Kasumi-1 (cell line): ENCODE data around the gene CASKIN2.

Source experiments
- DNase-seq, 2 experiments: peaks; one replicate each; lab custom pipeline; 2025; lab: John Stamatoyannopoulos, UW

Gene CASKIN2

DNA sequence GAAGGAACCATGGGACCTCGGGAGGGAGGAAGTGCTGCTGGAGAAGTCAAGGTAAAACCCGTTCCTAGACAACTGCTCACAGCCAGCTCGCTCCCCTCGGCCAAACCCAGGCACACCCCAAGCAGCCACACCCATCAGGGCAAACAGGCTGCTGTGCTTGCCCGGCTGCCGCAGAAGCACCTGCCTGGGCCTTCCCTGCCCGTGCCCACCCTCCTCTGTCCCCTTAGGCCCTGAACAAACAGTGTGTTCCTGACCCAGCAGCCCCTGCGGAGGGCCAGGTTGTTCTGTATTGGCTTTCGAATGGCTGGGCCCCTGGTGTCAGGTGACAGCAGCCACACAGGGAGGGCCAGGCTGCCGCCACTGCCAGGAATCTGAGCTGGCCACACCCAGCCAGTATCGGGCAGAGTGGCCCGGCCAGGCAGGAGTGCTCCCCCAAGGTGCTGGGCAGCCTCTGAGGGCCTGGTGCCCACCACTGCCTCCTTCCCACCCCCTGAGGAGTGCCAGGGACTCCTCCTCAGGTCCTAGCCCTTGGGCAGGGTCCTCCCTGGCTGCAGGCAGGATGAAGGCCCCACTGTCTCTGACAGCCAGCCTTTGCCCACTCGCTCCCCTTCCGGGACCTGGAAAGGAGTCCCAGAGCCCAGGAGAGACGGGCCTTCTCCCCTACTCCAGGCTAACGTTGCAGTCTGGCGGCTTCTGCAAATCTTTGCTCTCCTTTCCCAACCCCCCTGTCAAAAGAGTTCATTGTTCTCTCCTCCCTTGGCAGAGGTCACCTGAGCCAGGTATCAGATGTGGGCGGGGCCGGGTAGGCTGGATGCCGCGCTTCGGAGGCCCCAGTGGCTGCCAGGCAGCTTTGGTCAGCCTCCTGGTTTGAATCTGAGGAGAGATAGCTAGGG is 34.2 kb upstream of the CASKIN2 start:
- no peak for DNase-seq

- no peak for DNase-seq
Measured at GRCh38 chr17:75548813-75549212, 33.5 kb upstream of the CASKIN2 start.

GRCh38 chr17:75547091-75547490 is 31.8 kb upstream of the CASKIN2 start:
- DNase-seq = no peak

GRCh38 chr17:75546181-75546580 is 30.8 kb upstream of the CASKIN2 start:
- DNase-seq = no peak

- DNase-seq = peak in 1 of 2 experiments; percentile 58
Measured at GRCh38 chr17:75544250-75544649, 28.9 kb upstream of the CASKIN2 start.

- DNase-seq = no peak
Measured at GRCh38 chr17:75542728-75543336, 27.5 kb upstream of the CASKIN2 start.

DNA sequence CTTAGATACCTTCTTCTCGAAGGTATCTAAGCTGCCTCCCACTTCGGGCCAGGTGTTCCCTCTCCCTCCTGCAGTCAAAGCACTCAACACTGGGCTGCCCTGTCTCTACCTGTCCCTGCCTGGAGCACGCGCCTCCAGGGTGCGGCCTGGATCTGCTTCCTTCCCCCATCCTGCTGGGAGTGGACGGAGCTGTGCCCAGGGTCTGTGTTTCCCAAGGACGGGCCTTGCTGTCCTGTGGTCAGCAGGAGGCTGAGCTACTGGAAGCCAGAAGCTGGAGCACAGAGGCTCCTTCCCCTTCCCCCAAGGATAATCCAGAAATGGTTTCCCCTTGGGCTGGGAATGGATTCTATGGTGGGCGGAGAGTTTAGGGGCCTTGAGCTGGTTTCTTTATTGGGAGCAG is 26.9 kb upstream of the CASKIN2 start:
- DNase-seq = no peak

GRCh38 chr17:75540923-75541503 is 25.7 kb upstream of the CASKIN2 start:
- no peak for DNase-seq

DNA sequence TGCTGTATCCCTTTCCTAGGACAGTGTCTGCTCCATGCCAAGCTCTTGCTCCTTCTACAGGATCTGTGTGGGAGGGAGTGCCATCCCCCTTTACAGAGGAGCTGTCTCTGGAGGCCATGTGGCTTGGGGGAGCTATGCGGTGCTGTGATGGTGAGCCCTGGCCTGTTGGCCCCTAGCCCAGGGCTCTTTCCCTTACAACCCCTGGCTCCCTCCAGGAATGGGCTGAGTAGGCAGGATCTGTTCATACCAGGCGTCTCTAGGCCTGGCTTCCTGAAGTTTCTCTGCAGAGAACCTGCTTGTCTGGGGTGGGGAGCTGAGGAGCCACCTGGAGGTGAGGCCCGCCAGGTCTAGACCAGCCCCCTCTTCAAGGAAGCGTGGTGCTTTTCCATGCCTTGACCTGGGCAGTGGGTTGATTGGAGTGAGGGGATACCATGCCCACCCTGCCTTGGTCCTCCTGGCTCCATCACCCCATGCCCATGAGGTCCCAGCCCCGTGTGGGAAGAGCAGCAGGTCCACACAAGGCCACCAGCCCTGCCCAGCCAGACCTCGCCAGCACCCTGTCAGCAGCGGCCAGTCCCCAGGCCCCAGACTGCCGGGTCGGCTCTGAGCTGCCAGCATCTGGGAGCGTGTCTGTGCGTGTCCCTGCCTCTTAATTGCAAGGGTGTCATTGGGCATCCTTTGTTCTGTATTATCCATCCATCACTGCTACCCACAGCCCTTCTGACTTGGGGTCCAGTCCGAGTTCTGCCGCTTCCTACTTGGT is 24.8 kb upstream of the CASKIN2 start:
- DNase-seq = no peak

DNA sequence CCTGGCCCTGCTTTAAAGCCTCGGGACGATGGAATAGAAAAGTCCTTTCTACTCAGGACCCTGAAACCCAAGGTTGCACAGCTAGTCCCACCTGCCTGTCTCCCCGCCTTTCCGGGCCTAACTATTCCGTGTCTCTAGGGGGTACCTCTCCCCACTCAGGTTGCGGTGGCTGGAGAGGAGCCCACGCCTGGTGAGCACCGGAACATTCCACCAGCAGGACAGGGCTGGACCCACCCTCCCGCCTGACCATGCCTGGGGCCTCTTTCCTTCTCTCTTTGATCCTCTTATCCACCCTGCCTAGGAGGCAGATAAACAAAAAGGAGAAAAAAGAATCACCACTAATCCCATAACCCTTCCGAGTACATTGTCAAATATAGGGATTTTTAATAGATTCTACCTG is 21.0 kb upstream of the CASKIN2 start:
- no peak for DNase-seq

- no peak for DNase-seq
Measured at GRCh38 chr17:75535871-75536270, 20.5 kb upstream of the CASKIN2 start.

- no peak for DNase-seq
Measured at GRCh38 chr17:75535119-75535537, 19.8 kb upstream of the CASKIN2 start.

- DNase-seq = no peak
Measured at GRCh38 chr17:75531721-75532072, 16.4 kb upstream of the CASKIN2 start.

DNA sequence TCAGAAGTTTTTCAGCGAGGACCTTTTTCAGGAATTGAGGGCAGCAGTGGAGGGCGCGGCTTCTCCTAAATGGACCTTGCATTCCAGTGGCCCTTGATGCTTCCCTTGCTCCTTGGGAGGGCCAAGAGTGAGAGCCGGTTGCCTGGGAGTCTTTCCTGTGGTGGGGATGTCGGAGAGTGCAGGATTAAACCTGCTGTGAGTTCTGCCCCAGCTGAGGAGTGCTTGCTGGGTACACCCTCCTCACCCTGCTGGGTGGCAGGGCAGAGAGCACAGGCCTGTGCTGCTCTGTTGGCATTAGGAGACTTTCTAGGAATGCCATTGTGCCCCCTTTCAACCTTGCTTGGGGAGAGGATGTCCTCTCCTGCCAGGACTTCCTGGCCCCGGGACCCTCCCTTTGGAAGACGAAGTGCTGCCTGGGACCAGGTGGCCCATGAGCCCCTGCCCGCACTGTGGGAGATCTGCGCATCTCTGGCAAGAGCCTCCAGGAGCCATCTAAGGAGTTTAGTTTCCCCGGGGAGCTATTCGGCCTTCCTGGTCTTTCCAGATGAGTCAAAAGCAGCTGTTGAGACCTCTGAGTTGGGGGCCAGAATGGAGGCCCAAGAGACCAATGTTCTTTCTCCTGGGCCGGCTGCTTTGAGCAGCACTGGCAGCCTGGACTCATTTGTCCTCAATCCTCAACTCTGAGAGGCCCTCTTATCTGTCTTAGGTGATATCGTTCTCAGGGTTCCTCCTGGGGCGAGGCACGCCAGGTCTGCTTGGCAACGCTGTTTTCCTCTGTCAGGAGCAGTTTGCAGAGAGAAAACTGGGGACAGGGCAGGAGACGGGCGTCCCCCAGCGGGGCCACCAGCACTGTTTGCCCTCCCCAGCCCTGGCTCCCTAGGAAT is 15.7 kb upstream of the CASKIN2 start:
- DNase-seq = no peak

GRCh38 chr17:75526555-75527270 is 11.4 kb upstream of the CASKIN2 start:
- no peak for DNase-seq

- DNase-seq = peak in 1 of 2 experiments; percentile 25
Measured at GRCh38 chr17:75525806-75526554, 10.6 kb upstream of the CASKIN2 start.

GRCh38 chr17:75524970-75525805 is 9.9 kb upstream of the CASKIN2 start, which contains the start of gene LLGL2:
Gene LLGL2, plus strand, starts transcription at chr17:75525697. Its CDS starts 17,730 bp downstream, at chr17:75543427.
- peak; percentile 46 to 65 for DNase-seq

DNA sequence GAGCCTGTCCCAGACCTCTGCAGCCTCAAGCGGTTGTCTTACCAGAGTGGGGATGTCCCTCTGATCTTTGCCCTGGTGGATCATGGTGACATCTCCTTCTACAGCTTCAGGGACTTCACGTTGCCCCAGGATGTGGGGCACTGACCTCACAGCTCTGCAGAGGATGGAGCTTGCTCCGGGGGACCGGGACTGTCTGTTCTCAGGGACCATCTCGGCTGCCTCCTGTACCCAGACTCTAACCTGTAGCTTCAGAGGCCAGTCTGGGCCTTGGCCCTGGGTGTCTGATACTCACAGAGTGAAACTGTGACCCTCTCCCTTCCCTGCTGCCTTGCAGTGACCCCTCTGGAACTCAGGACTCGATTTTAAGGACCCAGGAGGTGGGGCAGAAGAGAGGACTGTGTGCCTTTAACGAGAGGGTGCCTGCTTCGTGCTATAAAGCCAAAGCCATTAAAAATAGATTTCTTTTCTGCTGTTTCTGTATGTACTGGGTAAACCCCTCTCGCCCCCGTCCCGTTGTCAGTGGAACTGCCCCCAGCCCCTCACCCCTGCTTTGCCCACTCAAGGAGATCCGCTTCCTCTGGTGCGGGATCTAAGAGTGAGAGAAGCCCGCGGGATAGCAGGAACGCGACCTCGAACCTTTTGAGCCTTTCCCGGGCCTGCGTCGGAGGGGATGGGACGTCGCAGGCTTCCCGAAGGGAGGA is 9.1 kb upstream of the CASKIN2 start:
- peak in 1 of 2 experiments; percentile 34 for DNase-seq
